Transverse colon (tissue), 4 donors: ENCODE measurements around the gene ST3GAL3.

Experiments
- CTCF ChIP-seq, 5 experiments: fragments of 200-600 bp in 3 of 5; fragments of 450-650 bp in 2 of 5; sonication (generic) in 3 of 5; IDR thresholded peaks; 1 replicate in 2 of 5; 2 replicates in 3 of 5; pipeline ENCODE4 v1.5.1; 2016 to 2017; ENCODE audit warnings: antibody characterized with exemption in 5 of 5, inconsistent platforms in 3 of 5, mild to moderate bottlenecking in 2 of 5, moderate library complexity in 1 of 5
- EP300 ChIP-seq: sonication (generic); formaldehyde crosslinking; IDR thresholded peaks from one replicate; pipeline ENCODE4 v1.6.1; 2017; ENCODE audit warnings: antibody characterized with exemption, low read depth
- POLR2A ChIP-seq: fragments of 450-650 bp; IDR thresholded peaks from one replicate; pipeline ENCODE4 v1.6.1; 2016; ENCODE audit warnings: antibody characterized with exemption, mild to moderate bottlenecking, moderate library complexity
- POLR2AphosphoS5 ChIP-seq, 3 donors: sonication (generic); formaldehyde crosslinking; IDR thresholded peaks; one replicate each; pipeline ENCODE4 v1.6.1; 2016; ENCODE audit warnings: antibody characterized with exemption in 3 of 3

GRCh38 chr1:43743206-43743605 lies 35.9 kb downstream of the ST3GAL3 start:
- TF ChIP-seq EP300 = no peak
- no peak for TF ChIP-seq CTCF (IDR thresholded peaks at IDR 0.05)
- TF ChIP-seq POLR2A = no peak
- no peak for TF ChIP-seq POLR2AphosphoS5 (IDR thresholded peaks at IDR 0.05)
